HG03025 (cell line): Measurements from ENCODE around the gene ASB1.

Source experiments
- ATAC-seq: cut with Tn5 transposase; IDR thresholded peaks from one replicate; pipeline ENCODE4 v1.9.1; 2021; ENCODE audit warnings: mild to moderate bottlenecking, moderate library complexity; ENCODE audit not compliant: unreplicated experiment, low FRiP score

ASB1 gene

GRCh38 chr2:238464389-238464788, 37.7 kb downstream of the ASB1 start:
- ATAC-seq = no peak

- no peak for ATAC-seq
These were observed 38.9 kb downstream of the ASB1 start for GRCh38 chr2:238465487-238466242.

GRCh38 chr2:238466243-238466756, 39.6 kb downstream of the ASB1 start:
- ATAC-seq = no peak

GRCh38 chr2:238467062-238467461, 40.3 kb downstream of the ASB1 start:
- no peak for ATAC-seq

GRCh38 chr2:238467792-238468191, 41.1 kb downstream of the ASB1 start:
- no peak for ATAC-seq

- no peak for ATAC-seq
These were observed 42.4 kb downstream of the ASB1 start for GRCh38 chr2:238469155-238469554.

GRCh38 chr2:238473014-238473413, 46.3 kb downstream of the ASB1 start:
- no peak for ATAC-seq

GRCh38 chr2:238473523-238473922, 46.8 kb downstream of the ASB1 start:
- no peak for ATAC-seq

- ATAC-seq = no peak
These were observed 48.3 kb downstream of the ASB1 start for GRCh38 chr2:238475034-238475433.

GRCh38 chr2:238475566-238475965, 48.8 kb downstream of the ASB1 start:
- ATAC-seq = no peak

- no peak for ATAC-seq
These were observed 49.5 kb downstream of the ASB1 start for GRCh38 chr2:238476258-238476657.

GRCh38 chr2:238478216-238478615, 51.5 kb downstream of the ASB1 start:
- no peak for ATAC-seq

GRCh38 chr2:238479847-238480246, 53.1 kb downstream of the ASB1 start:
- ATAC-seq = no peak

GRCh38 chr2:238483021-238483420, 56.3 kb downstream of the ASB1 start:
- no peak for ATAC-seq

GRCh38 chr2:238483656-238484055, 56.9 kb downstream of the ASB1 start:
- no peak for ATAC-seq

GRCh38 chr2:238484522-238485452, 58.1 kb downstream of the ASB1 start:
- ATAC-seq = no peak

- ATAC-seq = no peak
These were observed 59.6 kb downstream of the ASB1 start for GRCh38 chr2:238486123-238486848.

GRCh38 chr2:238487134-238487533, 60.4 kb downstream of the ASB1 start:
- ATAC-seq = no peak

- ATAC-seq = no peak
These were observed 61.1 kb downstream of the ASB1 start for GRCh38 chr2:238487652-238488346.

- no peak for ATAC-seq
These were observed 61.7 kb downstream of the ASB1 start for GRCh38 chr2:238488347-238488826.
